Anterior cingulate cortex (tissue), 58 donors: Measurements from ENCODE around the gene DGLUCY.
"Not testable (repeated sequence)": the region's sequence is repeated elsewhere in the genome, so short reads cannot be mapped to it uniquely, and the experiment has no call there.

Experiments
- DNase-seq, 58 donors: peaks; one replicate each; lab custom pipeline; 2025; lab: John Stamatoyannopoulos, UW

Gene DGLUCY

GRCh38 chr14:91113829-91114078 is at the start of gene DGLUCY:
Gene DGLUCY (plus strand): TSS chr14:91114073. CDS start chr14:91160295, 46,222 bp downstream.
- peak in 2 of 58 donors; percentile 90 to 91 for DNase-seq

GRCh38 chr14:91065266-91065665 is 48.6 kb upstream of the DGLUCY start:
- DNase-seq, result no peak

- no peak for DNase-seq
Measured at GRCh38 chr14:91067186-91067585, 46.7 kb upstream of the DGLUCY start.

- no peak for DNase-seq
Measured at GRCh38 chr14:91068642-91069041, 45.2 kb upstream of the DGLUCY start.

GRCh38 chr14:91070572-91070971 is 43.3 kb upstream of the DGLUCY start:
- DNase-seq, result no peak

- DNase-seq, result no peak
Measured at GRCh38 chr14:91075553-91075952, 38.3 kb upstream of the DGLUCY start.

GRCh38 chr14:91078095-91078737 is 35.7 kb upstream of the DGLUCY start:
- no peak for DNase-seq

- no peak for DNase-seq
Measured at GRCh38 chr14:91080071-91080470, 33.8 kb upstream of the DGLUCY start.

GRCh38 chr14:91082282-91082681 is 31.6 kb upstream of the DGLUCY start:
- DNase-seq, result no peak

GRCh38 chr14:91084516-91084915 is 29.4 kb upstream of the DGLUCY start:
- no peak for DNase-seq

GRCh38 chr14:91087470-91087869 is 26.4 kb upstream of the DGLUCY start:
- DNase-seq, result not testable (repeated sequence)

- DNase-seq, result no peak
Measured at GRCh38 chr14:91088585-91089235, 25.2 kb upstream of the DGLUCY start.

GRCh38 chr14:91089958-91090535 is 23.8 kb upstream of the DGLUCY start:
- DNase-seq, result no peak

- DNase-seq, result no peak
Measured at GRCh38 chr14:91090743-91091142, 23.1 kb upstream of the DGLUCY start.

- no peak for DNase-seq
Measured at GRCh38 chr14:91092073-91092472, 21.8 kb upstream of the DGLUCY start.

GRCh38 chr14:91093743-91094472 is 20.0 kb upstream of the DGLUCY start:
- not testable (repeated sequence) for DNase-seq

- no peak for DNase-seq
Measured at GRCh38 chr14:91094772-91095171, 19.1 kb upstream of the DGLUCY start.

GRCh38 chr14:91095178-91095577 is 18.7 kb upstream of the DGLUCY start:
- DNase-seq, result peak in 1 of 58 donors; percentile 32

GRCh38 chr14:91097657-91098056 is 16.2 kb upstream of the DGLUCY start:
- DNase-seq, result not testable (repeated sequence)

GRCh38 chr14:91098591-91098990 is 15.3 kb upstream of the DGLUCY start:
- no peak for DNase-seq

- peak in 1 of 58 donors; percentile 12 for DNase-seq
Measured at GRCh38 chr14:91100102-91100501, 13.8 kb upstream of the DGLUCY start.
